Heart left ventricle (tissue), 16 donors: Measurements from ENCODE around the gene CSAG2. TPM values are rescaled to one million over a fixed set of nuclear protein-coding genes. Genes with fewer than 3 reads are reported as not detected.
"Not testable (repeated sequence)": the region's sequence is repeated elsewhere in the genome, so short reads cannot be mapped to it uniquely, and the experiment has no call there.

Source experiments
- ATAC-seq, 4 donors: fragments of 200-7000 bp; cut with Tn5 transposase; one replicate each; pipeline ENCODE4 v1.9.1; 2020 to 2022; ENCODE audit warnings: moderate library complexity in 4 of 4, mild to moderate bottlenecking in 3 of 4, moderate number of reproducible peaks in 1 of 4
- DNase-seq, 5 donors: peaks; one replicate each; pipeline ENCODE4 v3.0.0-alpha.2; 2020
- H3K27ac ChIP-seq, 12 donors: fragments of 200-600 bp; sonication (generic) in 4 of 12; one replicate each; pipeline versions ENCODE4 v1.5.0 to v1.8.0; 2016 to 2022; ENCODE audit warnings: mild to moderate bottlenecking in 2 of 12
- H3K27me3 ChIP-seq, 9 donors: fragments of 200-600 bp; sonication (generic) in 2 of 9; one replicate each; pipeline versions ENCODE4 v1.5.1 to v1.8.0; 2016 to 2022; ENCODE audit warnings: mild to moderate bottlenecking in 3 of 9
- H3K36me3 ChIP-seq, 9 donors: fragments of 200-600 bp; sonication (generic) in 2 of 9; one replicate each; pipeline versions ENCODE4 v1.5.0 to v1.8.0; 2018 to 2022; ENCODE audit warnings: mild to moderate bottlenecking in 2 of 9
- H3K4me1 ChIP-seq, 12 donors: fragments of 200-600 bp; sonication (generic) in 4 of 12; one replicate each; pipeline versions ENCODE4 v1.5.0 to v1.8.0; 2016 to 2022; ENCODE audit warnings: mild to moderate bottlenecking in 3 of 12
- H3K4me3 ChIP-seq, 12 donors: fragments of 200-600 bp; sonication (generic) in 4 of 12; one replicate each; pipeline versions ENCODE4 v1.5.0 to v1.8.0; 2017 to 2022; ENCODE audit warnings: mild to moderate bottlenecking in 9 of 12, moderate library complexity in 4 of 12
- H3K9me3 ChIP-seq, 12 donors: fragments of 200-600 bp; sonication (generic) in 4 of 12; one replicate each; pipeline versions ENCODE4 v1.5.0 to v1.8.0; 2016 to 2022; ENCODE audit warnings: mild to moderate bottlenecking in 1 of 12
- POLR2A ChIP-seq, 2 donors: fragments of 450-650 bp; IDR thresholded peaks; one replicate each; pipeline ENCODE4 v1.6.1; 2017; ENCODE audit warnings: antibody characterized with exemption in 2 of 2, mild to moderate bottlenecking in 2 of 2, moderate library complexity in 2 of 2
- WGBS, 4 donors: extraction: QIAGEN DNeasy Blood & Tissue Kit in 2 of 4; methylation state at CpG; one replicate each; pipeline versions ENCODE4 v1.1.5 to v1.1.7; 2013 to 2018; 5-methylcytosine and 5-hydroxymethylcytosine counted together
- intact Hi-C, 10 donors: fragments of 100-400 bp; cut with DNase I; formaldehyde crosslinking; loops; one replicate each; pipeline versions ENCODE4 v1.11.1 to v1.14.2; 2022
- long read RNA-seq, 3 donors: library from polyadenylated mRNA; unstranded; transcript quantifications; one replicate each; pipeline ENCODE4 v2.0.0, GENCODE V29; 2020 to 2021
- polyA plus RNA-seq, 2 donors: library from polyadenylated mRNA; stranded (reverse); fragments of 200-250 nt; gene quantifications; one replicate each; pipeline ENCODE4 v1.2.3, GENCODE V29; 2013
- total RNA-seq, 9 donors: library from RNA; depleted of rRNA in 2 of 9; stranded (reverse); fragments of >200 nt in 2 of 9; fragmentation: NEBNext Ultra II Directional in 3 of 9; extraction: Animal tissue kit (Norgen Biotek cat#: 25700) in 3 of 9; gene quantifications; one replicate each; pipeline versions ENCODE4 v1.1.0 to v1.2.4, GENCODE V29; 2016 to 2023
- TF ChIP-seq, protein P1 (sequence below), 12 donors: fragments of 200-600 bp; sonication (generic) in 4 of 12; IDR thresholded peaks; one replicate each; pipeline versions ENCODE4 v1.5.0 to v1.8.0; 2018 to 2022; ENCODE audit warnings: antibody characterized with exemption in 12 of 12, mild to moderate bottlenecking in 5 of 12
- donor health status: ischemic (EF 13 %, LVEDD 7.1; RV severe dilation, severe dysfunction).
- donor health status: healthy with polysubstance abuse.
- donor health status: DM: no; HTN: yes; CAD: no.
- donor health status: DM: no; HTN: no; CAD: no.
- donor health status: ischemic (EF 25% LVEDD 6.9; RV normal size, moderate dysfunction).
- donor health status: ischemic (EF 25% LVEDD 5.7; RV mildly dilated, moderate dysfunction).
- donor health status: healthy.
- donor health status: DM: yes; HTN: yes; CAD: no.
- donor health status: ischemic (EF 35%, LVEDD 5.7; RV mildly dilated, moderate dysfunction).
- donor health status: nonischemic (EF 11% LVEDD 7.7; RV severe dilation, severe dysfunction).
- donor health status: DM: yes; HTN: yes; CAD: no.
- donor health status: PGD.
- donor health status: ischemic (EF 29% LVEDD 5.4; RV normal size, mild dysfunction).
- donor health status: nonischemic (EF 23%, LVEDD 6.1; RV moderate dilation, normal function).

Gene CSAG2, protein sequence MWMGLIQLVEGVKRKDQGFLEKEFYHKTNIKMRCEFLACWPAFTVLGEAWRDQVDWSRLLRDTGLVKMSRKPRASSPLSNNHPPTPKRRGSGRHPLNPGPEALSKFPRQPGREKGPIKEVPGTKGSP
- total RNA-seq (not detected), polyA plus RNA-seq (not detected)
- long read RNA-seq, donor 1 = 0 reads
- long read RNA-seq, donor 2 = 0 reads
- long read RNA-seq, donor 3 = 0 reads

DNA sequence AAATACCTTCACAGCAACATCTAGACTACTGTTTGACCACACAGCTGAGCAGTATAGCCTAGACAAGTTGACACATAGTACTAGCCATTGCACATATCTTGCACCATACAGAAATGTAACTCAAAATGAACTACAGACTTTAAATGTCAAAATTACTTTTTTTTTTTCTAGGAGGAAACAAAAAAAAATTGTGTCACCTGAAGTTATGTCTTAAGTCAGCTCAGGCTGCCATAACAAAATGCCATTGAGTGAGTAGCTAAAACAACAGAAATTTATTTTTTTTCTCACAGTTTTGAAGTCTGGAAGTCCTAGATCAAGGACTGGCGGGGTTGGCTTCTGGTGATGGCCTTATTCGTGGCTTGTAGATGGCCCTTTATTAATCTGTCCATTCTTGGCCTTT lies at the start of gene CSAG2:
CSAG2 (minus strand) TSS at position 101 of the 400 bp plus-strand sequence. CDS start 161 bp downstream, outside the sequence.
- H3K27ac ChIP-seq, ATAC-seq, H3K9me3 ChIP-seq, H3K27me3 ChIP-seq, H3K4me3 ChIP-seq, H3K4me1 ChIP-seq, H3K36me3 ChIP-seq, intact Hi-C loops, DNase-seq: not testable (repeated sequence)
- no CpG with 5 or more reads among the region's 2 CpGs for WGBS, 4 donors

DNA sequence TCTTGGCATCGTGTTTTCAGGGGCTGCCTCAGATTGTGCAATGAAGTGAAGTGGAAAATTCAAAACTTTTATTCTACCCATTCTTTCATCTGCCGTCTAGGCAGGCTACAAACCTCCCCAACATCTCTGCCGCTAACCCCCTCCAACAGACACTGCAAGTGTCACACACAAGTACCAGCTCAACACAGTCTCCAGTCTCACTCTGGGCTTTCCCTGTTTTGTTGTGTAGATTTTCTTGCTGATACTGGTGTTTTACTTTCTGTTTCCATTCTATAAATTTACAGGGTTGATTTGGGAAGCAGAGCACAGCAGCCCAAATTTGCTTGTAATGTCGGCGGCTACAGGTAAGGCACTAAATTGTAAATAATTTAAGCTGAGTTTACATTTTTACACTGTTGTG lies 45.8 kb upstream of the CSAG2 start:
- H3K4me3 ChIP-seq, H3K4me1 ChIP-seq, H3K27ac ChIP-seq, H3K27me3 ChIP-seq, H3K36me3 ChIP-seq, DNase-seq, H3K9me3 ChIP-seq, intact Hi-C loops, ATAC-seq: not testable (repeated sequence)
- WGBS, 4 donors = no CpG with 5 or more reads among the region's 5 CpGs

DNA sequence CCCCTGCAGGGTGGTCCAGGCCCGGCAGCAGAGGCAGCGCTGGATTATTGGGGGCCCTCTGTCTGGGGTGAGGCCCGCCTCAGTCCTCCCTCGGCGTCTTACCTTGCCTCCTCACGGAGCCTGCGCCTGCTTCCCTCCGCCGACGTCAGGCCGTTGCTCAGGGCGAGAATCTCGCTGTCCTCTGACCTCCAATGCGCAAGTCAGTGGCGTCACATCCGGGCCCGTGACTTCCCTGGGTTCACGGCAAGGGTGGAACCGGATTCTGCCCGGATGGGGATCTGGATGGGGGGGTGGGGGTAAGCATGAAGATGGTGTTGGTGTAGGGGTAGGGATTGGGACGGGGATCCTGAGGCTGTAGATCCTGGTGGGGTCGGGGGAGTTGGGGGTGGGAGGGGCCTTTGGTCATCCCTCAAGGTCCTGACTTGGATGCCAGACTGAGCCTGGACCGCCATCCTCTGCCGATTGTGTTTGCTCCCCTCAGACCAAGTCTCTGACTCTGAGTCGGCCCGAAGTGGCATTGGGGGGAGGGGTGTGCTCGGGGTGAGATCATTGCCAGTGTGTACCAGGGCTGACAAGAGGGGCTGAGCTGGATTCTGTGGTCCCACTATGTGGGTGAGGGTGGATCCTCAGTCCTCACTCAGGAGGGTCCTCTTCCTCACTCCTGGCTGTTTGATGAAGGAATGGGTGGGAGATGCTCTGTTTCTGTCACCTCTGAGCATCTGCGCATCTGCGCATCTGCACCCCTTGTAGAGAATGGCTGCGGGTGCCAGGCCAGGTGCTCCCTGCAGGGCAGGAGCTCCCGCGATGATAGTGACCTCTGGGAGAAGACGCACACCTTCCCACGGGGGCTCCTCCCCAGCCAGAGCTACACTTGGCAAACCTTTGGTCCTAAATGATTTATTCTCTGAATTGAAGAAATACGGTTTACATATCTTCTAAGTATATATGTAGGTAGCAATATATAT lies 44.9 kb upstream of the CSAG2 start, which contains the start of gene MAGEA2:
MAGEA2 (minus strand) TSS at position 157 of the 965 bp plus-strand sequence. CDS start 2,479 bp downstream, outside the sequence.
- H3K4me3 ChIP-seq, H3K4me1 ChIP-seq, H3K9me3 ChIP-seq, intact Hi-C loops, H3K36me3 ChIP-seq, ATAC-seq, DNase-seq, H3K27me3 ChIP-seq, H3K27ac ChIP-seq: not testable (repeated sequence)
- WGBS, 4 donors = no CpG with 5 or more reads among the region's 35 CpGs

DNA sequence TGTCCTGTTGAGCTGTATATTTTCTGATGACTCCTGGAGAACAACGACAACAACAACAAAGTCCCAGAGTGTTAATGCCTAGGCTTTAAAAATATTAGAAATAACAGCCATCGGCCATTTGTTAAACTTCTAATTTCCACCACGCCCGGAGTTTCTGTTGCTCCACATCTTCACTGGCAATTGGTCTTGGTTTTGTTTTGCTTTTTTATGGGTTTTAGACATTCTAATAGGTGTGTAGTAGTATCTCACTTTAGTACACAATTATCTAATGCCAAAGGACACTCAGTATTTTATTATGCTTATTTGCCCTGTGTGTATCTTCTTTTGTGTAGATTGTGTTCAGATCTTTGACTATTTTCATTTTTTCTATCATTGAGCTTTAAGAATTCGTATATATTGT lies 29.5 kb upstream of the CSAG2 start:
- DNase-seq = no peak

DNA sequence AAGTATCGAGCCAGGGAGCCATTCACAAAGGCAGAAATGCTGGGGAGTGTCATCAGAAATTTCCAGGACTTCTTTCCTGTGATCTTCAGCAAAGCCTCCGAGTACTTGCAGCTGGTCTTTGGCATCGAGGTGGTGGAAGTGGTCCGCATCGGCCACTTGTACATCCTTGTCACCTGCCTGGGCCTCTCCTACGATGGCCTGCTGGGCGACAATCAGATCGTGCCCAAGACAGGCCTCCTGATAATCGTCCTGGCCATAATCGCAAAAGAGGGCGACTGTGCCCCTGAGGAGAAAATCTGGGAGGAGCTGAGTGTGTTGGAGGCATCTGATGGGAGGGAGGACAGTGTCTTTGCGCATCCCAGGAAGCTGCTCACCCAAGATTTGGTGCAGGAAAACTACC lies 27.5 kb upstream of the CSAG2 start:
- intact Hi-C loops, DNase-seq, H3K9me3 ChIP-seq, H3K27me3 ChIP-seq, H3K4me3 ChIP-seq, H3K36me3 ChIP-seq, H3K27ac ChIP-seq, ATAC-seq, H3K4me1 ChIP-seq: not testable (repeated sequence)
- 80 to 88% (median 84%) methylated on average over 12 of the region's 12 CpGs for WGBS, 4 donors

More for the DNA sequence above, 29.5 kb upstream of the CSAG2 start:
- Histone ChIP-seq H3K27me3 (peaks cover 0 to 4% (median 0%) of the 10 kb centered on the region in 9 donors), H3K4me1 (no peaks in the 10 kb centered on the region), H3K4me3 (no peak overlapping the region), H3K9me3 (no peaks in the 10 kb centered on the region), H3K36me3 (no peaks in the 10 kb centered on the region), H3K27ac (no peak overlapping the region)
- intact Hi-C loops = no loop called here
- WGBS, 4 donors = 74 to 91% (median 81%) methylated on average over 5 of the region's 5 CpGs
- TF ChIP-seq POLR2A (IDR thresholded peaks at IDR 0.05) = no peak
- TF ChIP-seq, protein P1, sequence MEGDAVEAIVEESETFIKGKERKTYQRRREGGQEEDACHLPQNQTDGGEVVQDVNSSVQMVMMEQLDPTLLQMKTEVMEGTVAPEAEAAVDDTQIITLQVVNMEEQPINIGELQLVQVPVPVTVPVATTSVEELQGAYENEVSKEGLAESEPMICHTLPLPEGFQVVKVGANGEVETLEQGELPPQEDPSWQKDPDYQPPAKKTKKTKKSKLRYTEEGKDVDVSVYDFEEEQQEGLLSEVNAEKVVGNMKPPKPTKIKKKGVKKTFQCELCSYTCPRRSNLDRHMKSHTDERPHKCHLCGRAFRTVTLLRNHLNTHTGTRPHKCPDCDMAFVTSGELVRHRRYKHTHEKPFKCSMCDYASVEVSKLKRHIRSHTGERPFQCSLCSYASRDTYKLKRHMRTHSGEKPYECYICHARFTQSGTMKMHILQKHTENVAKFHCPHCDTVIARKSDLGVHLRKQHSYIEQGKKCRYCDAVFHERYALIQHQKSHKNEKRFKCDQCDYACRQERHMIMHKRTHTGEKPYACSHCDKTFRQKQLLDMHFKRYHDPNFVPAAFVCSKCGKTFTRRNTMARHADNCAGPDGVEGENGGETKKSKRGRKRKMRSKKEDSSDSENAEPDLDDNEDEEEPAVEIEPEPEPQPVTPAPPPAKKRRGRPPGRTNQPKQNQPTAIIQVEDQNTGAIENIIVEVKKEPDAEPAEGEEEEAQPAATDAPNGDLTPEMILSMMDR (IDR thresholded peaks at IDR 0.05) = no peak
- no peak for ATAC-seq

DNA sequence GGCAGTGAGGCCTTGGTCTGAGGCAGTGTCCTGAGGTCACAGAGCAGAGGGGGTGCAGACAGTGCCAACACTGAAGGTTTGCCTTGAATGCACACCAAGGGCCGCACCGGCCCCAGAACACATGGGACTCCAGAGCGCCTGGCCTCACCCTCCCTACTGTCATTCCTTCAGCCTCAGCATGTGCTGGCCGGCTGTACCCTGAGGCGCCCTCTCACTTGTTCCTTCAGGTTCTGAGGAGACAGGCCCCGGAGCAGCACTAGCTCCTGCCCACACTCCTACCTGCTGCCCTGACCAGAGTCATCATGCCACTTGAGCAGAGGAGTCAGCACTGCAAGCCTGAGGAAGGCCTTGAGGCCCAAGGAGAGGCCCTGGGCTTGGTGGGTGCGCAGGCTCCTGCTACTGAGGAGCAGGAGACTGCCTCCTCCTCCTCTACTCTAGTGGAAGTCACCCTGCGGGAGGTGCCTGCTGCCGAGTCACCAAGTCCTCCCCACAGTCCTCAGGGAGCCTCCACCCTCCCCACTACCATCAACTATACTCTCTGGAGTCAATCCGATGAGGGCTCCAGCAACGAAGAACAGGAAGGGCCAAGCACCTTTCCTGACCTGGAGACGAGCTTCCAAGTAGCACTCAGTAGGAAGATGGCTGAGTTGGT lies 26.9 kb upstream of the CSAG2 start:
- H3K9me3 ChIP-seq = no peaks in the 10 kb centered on the region
- no peaks in the 10 kb centered on the region for H3K4me1 ChIP-seq
- intact Hi-C loops = no loop called here
- no peaks in the 10 kb centered on the region for H3K36me3 ChIP-seq
- DNase-seq (no peak), ATAC-seq (no peak)
- no peaks in the 10 kb centered on the region for H3K27me3 ChIP-seq
- TF ChIP-seq POLR2A (IDR thresholded peaks at IDR 0.05) = no peak
- TF ChIP-seq, protein P1 (IDR thresholded peaks at IDR 0.05) = no peak
- no peak overlapping the region for H3K4me3 ChIP-seq
- 83 to 91% (median 87%) methylated on average over 7 to 12 of the region's 12 CpGs for WGBS, 4 donors
- no peak overlapping the region for H3K27ac ChIP-seq
